GM18867 (cell line): Measurements from ENCODE around the gene CACNA1A.
"Not testable (repeated sequence)": the region's sequence is repeated elsewhere in the genome, so short reads cannot be mapped to it uniquely, and the experiment has no call there.

Experiments
- ATAC-seq: cut with Tn5 transposase; IDR thresholded peaks from one replicate; pipeline ENCODE4 v1.9.1; 2021; ENCODE audit warnings: mild to moderate bottlenecking, moderate library complexity; ENCODE audit not compliant: unreplicated experiment

CACNA1A gene

DNA sequence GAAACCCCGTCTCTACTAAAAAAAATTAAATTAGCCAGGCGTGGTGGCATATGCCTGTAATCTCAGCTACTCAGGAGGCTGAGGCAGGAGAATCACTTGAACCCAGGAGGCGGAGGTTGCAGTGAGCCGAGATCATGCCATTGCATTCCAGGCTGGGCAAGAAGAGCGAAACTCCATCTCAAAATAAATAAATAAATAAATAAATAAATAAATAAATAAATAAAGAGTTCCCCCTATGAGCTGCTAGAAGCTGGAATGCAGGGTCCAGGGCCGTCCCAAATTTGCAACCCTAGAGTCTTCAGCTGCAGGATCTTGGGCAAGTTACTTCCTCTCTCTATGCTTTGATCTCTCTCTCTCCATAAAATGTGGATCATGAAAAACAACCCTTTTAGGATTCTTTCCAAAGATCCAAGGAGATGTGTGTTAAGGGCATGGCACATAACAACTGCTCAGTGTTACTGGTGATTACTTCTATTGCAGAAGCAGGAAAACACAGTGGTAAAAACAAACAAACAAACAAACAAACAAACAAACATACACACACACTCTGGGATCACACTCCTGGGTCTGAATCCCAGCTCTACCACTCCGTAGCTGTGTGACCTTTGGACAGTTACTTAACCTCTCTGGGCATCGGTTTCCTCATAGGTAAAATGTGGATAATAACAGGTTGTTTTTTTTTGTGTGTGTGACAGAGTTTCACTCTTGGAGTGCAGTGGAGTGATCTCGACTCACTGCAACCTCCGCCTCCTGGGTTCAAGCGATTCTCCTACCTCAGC lies 78.8 kb downstream of the CACNA1A start:
- no peak for ATAC-seq

GRCh38 chr19:13425875-13426274 lies 80.4 kb downstream of the CACNA1A start:
- not testable (repeated sequence) for ATAC-seq

GRCh38 chr19:13425151-13425550 lies 81.1 kb downstream of the CACNA1A start:
- ATAC-seq, result no peak

DNA sequence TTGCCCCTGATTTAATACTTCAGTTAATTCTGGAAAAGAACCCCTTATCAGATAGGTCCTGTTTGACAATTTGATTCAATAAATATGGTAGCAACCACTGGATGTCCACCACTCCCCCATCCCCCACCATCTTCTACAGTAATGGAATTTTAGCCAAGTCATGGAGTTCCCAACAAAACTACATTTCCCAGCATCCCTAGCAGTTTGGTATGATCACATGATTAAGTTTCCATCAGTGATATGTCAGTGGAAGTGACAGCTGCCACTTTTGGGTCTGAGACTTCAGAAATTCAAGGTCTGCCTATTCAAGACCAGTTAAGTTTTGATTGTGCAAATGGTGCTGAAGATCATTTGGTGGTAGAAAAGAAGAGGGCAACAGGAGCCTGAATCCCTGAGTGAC lies 85.5 kb downstream of the CACNA1A start:
- ATAC-seq, result no peak

DNA sequence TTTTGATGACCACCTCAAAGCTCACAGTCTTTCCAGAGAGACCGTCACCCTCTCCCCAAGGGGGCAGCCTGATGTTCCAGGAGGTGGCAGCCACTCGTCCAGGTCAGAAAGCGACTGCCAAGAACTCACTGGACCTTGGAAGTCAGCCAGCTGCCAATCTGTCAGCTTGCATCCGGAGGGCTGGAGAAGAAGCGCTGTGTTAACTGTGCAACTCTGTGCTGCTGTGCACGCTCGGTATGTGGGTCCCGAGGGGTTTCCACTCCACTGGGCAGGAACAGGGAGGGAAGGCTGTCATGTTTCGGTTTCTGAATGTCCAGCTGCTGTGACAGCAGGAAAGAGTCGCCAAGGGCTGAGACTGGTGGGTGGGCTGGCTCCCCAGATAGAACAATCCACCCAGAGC lies 89.2 kb downstream of the CACNA1A start:
- no peak for ATAC-seq

GRCh38 chr19:13411899-13412298 lies 94.4 kb downstream of the CACNA1A start:
- no peak for ATAC-seq

GRCh38 chr19:13410946-13411345 lies 95.3 kb downstream of the CACNA1A start:
- ATAC-seq, result no peak

- no peak for ATAC-seq
These were observed 97.3 kb downstream of the CACNA1A start for GRCh38 chr19:13408889-13409518.

DNA sequence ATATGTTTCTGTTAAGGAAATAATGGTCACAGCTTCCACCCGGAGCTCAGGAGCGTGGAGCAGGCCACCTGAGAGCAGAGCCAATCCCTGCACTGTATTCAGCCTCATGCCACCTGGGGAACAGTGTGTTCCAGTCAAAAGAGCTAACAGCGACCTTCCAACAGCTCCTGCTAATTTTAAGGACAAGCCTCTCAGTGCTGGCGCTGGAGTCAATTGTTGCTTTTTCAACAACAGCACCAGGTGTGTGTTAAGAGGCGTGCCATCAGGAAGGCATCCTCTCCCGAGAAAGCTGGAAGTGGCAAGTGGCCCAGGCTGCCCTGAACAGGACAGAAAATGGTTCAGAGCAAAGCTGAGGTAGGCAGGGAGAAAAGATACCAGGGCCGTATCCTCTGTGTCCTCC lies 102.0 kb downstream of the CACNA1A start:
- ATAC-seq, result no peak

GRCh38 chr19:13401388-13401787 lies 104.9 kb downstream of the CACNA1A start:
- no peak for ATAC-seq

DNA sequence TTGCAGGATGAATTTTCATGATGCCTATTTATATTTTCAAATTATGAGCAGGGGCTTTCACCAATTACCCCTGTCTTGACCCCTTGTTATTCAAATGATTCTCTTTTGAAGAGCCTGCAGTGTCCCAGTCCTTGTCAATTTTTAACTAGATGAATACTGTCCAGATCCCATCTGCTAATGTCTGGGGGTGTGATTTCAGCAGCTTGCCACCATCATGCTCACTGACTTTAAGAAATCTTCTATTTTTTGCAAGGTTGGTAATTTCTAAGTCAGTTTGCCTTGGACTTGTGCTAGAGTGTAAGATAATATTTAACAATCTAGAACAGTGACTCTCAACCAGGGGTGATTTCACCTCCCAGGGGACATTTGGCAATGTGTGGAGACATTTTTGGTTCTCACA lies 106.0 kb downstream of the CACNA1A start:
- ATAC-seq, result no peak

DNA sequence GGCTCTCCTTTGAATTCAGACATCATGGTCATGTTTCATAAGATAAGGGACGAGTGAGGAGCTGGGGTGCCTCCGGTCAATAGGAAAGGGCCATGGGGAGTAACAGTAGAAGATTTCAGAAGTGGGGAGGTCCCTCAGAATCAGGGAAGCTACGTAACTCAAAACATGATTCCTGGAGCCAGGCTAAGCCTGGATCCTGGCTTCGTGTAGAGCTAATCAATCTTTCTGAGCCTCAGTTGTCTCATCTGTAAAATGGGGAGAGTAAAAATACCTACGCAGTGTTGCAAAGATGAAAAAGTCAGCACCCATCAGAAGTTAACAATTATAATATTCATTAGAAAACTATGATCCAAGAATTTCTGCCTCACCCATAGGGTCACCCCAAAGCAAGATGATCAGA lies 106.5 kb downstream of the CACNA1A start:
- no peak for ATAC-seq

GRCh38 chr19:13398780-13399726 lies 107.2 kb downstream of the CACNA1A start:
- ATAC-seq, result no peak

- no peak for ATAC-seq
These were observed 108.1 kb downstream of the CACNA1A start for GRCh38 chr19:13398182-13398581.

- no peak for ATAC-seq
These were observed 109.8 kb downstream of the CACNA1A start for GRCh38 chr19:13396250-13397080.

- ATAC-seq, result no peak
These were observed 123.7 kb downstream of the CACNA1A start for GRCh38 chr19:13382633-13382938.

- no peak for ATAC-seq
These were observed 124.2 kb downstream of the CACNA1A start for GRCh38 chr19:13381827-13382632.

GRCh38 chr19:13376537-13376936 lies 129.7 kb downstream of the CACNA1A start:
- ATAC-seq, result no peak

- no peak for ATAC-seq
These were observed 132.7 kb downstream of the CACNA1A start for GRCh38 chr19:13373599-13373998.

DNA sequence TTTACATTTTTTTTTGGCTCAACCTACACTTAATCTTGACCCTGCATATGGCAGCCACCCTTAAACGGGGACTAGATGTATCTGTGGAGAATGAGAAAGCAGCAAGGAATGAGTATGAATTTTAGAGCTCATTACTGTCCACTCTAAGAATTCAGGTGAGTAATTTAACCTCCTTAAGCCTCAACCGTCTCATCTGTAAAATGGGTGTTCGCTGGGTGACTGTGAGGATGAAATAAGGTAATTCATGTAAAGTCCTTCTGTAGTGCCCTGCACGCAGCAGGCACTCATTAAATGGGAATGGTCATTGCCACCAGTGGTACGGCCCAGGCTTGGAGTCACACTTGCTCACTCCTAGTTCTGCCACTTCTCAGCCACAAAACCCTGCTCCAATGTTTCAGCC lies 135.3 kb downstream of the CACNA1A start:
- no peak for ATAC-seq
